K562 (cell line): ENCODE results near the gene INPP5D. TPM values are rescaled to one million over a fixed set of nuclear protein-coding genes. Genes with fewer than 3 reads are reported as not detected.
"Not testable (repeated sequence)": the region's sequence is repeated elsewhere in the genome, so short reads cannot be mapped to it uniquely, and the experiment has no call there.

Source experiments
- ATAC-seq: fragments of 200-7000 bp; cut with Tn5 transposase; 3 replicates; pipeline ENCODE4 v1.9.1; 2020; ENCODE audit warnings: moderate library complexity
- BruUV-seq: library from RNA; stranded (reverse); fragments of 400-500 nt; replicated peaks from 2 replicates; lab custom pipeline; 2021; lab: Mats Ljungman, UMichigan
- CTCF ChIA-PET: fragments of 300-600 bp; formaldehyde crosslinking; extraction: SDS; loops from one replicate; lab custom pipeline; 2021; ENCODE audit warnings: low intra/inter-chr PET ratio; lab: Yijun Ruan, JAX
- POLR2A ChIA-PET: fragments of 300-600, 350-650 bp; sonication (Branson Sonifier 250); formaldehyde crosslinking; extraction: SDS; loops from one replicate; lab custom pipeline; 2021; ENCODE audit warnings: antibody characterized with exemption, inconsistent platforms; lab: Yijun Ruan, JAX
- DNase-seq, 4 experiments: peaks; one replicate each; pipeline versions ENCODE4 v3.0.0 to v3.0.0-alpha.2; 2011 to 2018; ENCODE audit warnings: low spot score in 3 of 4, mixed read lengths in 3 of 4; ENCODE audit errors: extremely low read depth in 1 of 4
- FAIRE-seq: peaks from 2 replicates; lab custom pipeline; 2011; peaks lifted over from hg19 to GRCh38; lab: Jason Lieb, UNC
- H2AFZ ChIP-seq: 2 replicates; pipeline ENCODE4 v1.6.0; 2011; ENCODE audit warnings: low read depth, low read length, control low read depth, inconsistent platforms
- H3K27ac ChIP-seq: fragments of 200-600 bp; 3 replicates; pipeline ENCODE4 v1.8.0; 2011; ENCODE audit warnings: low read depth, mild to moderate bottlenecking, control low read depth, inconsistent platforms, low read length, moderate library complexity, mixed read lengths; ENCODE audit errors: extremely low read depth
- H3K27me3 ChIP-seq, 2 experiments: fragments of 300-600 bp in 1 of 2; 2 replicates in 1 of 2; 3 replicates in 1 of 2; pipeline versions ENCODE4 v1.6.0 to v1.8.0; 2011; ENCODE audit warnings: inconsistent platforms in 2 of 2, low read length in 2 of 2, mild to moderate bottlenecking in 1 of 2, mixed read lengths in 1 of 2, moderate library complexity in 1 of 2; ENCODE audit not compliant: control insufficient read depth in 2 of 2, insufficient read depth in 2 of 2
- H3K36me3 ChIP-seq: fragments of 300-600 bp; 3 replicates; pipeline ENCODE4 v1.8.0; 2011; ENCODE audit warnings: mild to moderate bottlenecking, low read length, inconsistent platforms; ENCODE audit not compliant: control insufficient read depth, insufficient read depth
- H3K4me1 ChIP-seq, 2 experiments: fragments of 200-600 bp in 1 of 2; replicated peaks in 1 of 2; 2 replicates in 1 of 2; 3 replicates in 1 of 2; pipeline versions ENCODE4 v1.5.1 to v1.8.0; 2011; ENCODE audit warnings: inconsistent platforms in 2 of 2, low read length in 2 of 2, mild to moderate bottlenecking in 1 of 2, mixed read lengths in 1 of 2, moderate library complexity in 1 of 2; ENCODE audit not compliant: control insufficient read depth in 2 of 2, insufficient read depth in 2 of 2
- H3K4me2 ChIP-seq: 2 replicates; pipeline ENCODE4 v1.6.1; 2011; ENCODE audit warnings: low read length, control low read depth, inconsistent platforms, mixed read lengths; ENCODE audit not compliant: insufficient read depth
- H3K4me3 ChIP-seq: fragments of 200-600 bp; sonication (generic), shearing (Covaris generic); 2 replicates; pipeline ENCODE4 v1.5.1; 2016; ENCODE audit warnings: control low read depth, inconsistent platforms
- H3K79me2 ChIP-seq: fragments of 200-600 bp; 3 replicates; pipeline ENCODE4 v1.8.0; 2011; ENCODE audit warnings: low read length, inconsistent platforms; ENCODE audit not compliant: control insufficient read depth, insufficient read depth
- H3K9ac ChIP-seq, 2 experiments: 2 replicates each; pipeline versions ENCODE4 v1.6.0 to v1.6.1; 2011; ENCODE audit warnings: low read depth in 2 of 2, low read length in 2 of 2, control low read depth in 1 of 2, inconsistent platforms in 1 of 2, mild to moderate bottlenecking in 1 of 2, mixed read lengths in 1 of 2; ENCODE audit not compliant: insufficient read depth in 1 of 2
- H3K9me1 ChIP-seq: one replicate; pipeline ENCODE4 v1.6.0; 2011; ENCODE audit warnings: inconsistent platforms, mild to moderate bottlenecking, low read length, moderate library complexity; ENCODE audit not compliant: control insufficient read depth, insufficient read depth
- H3K9me3 ChIP-seq: replicated peaks from 2 replicates; pipeline ENCODE4 v1.5.1; 2011; ENCODE audit warnings: low read depth, low read length, inconsistent platforms; ENCODE audit not compliant: control insufficient read depth, insufficient read depth
- H4K20me1 ChIP-seq: replicated peaks from 2 replicates; pipeline ENCODE4 v1.6.1; 2011; ENCODE audit warnings: low read length, inconsistent platforms, mixed read lengths; ENCODE audit not compliant: control insufficient read depth, insufficient read depth
- ARHGAP35 ChIP-seq: fragments of 450-650 bp; IDR thresholded peaks from 2 replicates; pipeline ENCODE4 v1.6.1; 2018; ENCODE audit not compliant: partially characterized antibody
- HDAC2 ChIP-seq: fragments of 450-650 bp; IDR thresholded peaks from 2 replicates; pipeline ENCODE4 v1.6.1; 2016; ENCODE audit warnings: mild to moderate bottlenecking
- KDM1A ChIP-seq, 2 experiments: fragments of 450-650 bp; IDR thresholded peaks; 2 replicates each; pipeline ENCODE4 v1.6.1; 2016; ENCODE audit warnings: mild to moderate bottlenecking in 2 of 2
- MITF ChIP-seq: IDR thresholded peaks from 2 replicates; pipeline ENCODE4 v1.6.1; 2014; ENCODE audit warnings: antibody characterized with exemption
- RBM22 ChIP-seq: fragments of 200-400 bp; formaldehyde crosslinking; IDR thresholded peaks from 2 replicates; pipeline ENCODE4 v1.6.1; 2018; ENCODE audit warnings: low read length, low read depth; ENCODE audit not compliant: poor library complexity, severe bottlenecking
- RBM25 ChIP-seq: fragments of 200-400 bp; formaldehyde crosslinking; IDR thresholded peaks from 2 replicates; pipeline ENCODE4 v1.6.1; 2018; ENCODE audit warnings: low read length, low read depth, moderate library complexity; ENCODE audit not compliant: severe bottlenecking
- SMARCB1 ChIP-seq: IDR thresholded peaks from 2 replicates; pipeline ENCODE4 v1.6.1; 2011; ENCODE audit warnings: improper control_type of control experiment, low read depth; ENCODE audit not compliant: insufficient read length
- ZNF146 ChIP-seq: IDR thresholded peaks from one replicate; pipeline ENCODE4 v1.6.1; 2018; ENCODE audit warnings: missing compliant biosample characterization; ENCODE audit not compliant: unreplicated experiment
- ZNF551 ChIP-seq: fragments of 250-450 bp; sonication (Bioruptor Pico); IDR thresholded peaks from 2 replicates; pipeline ENCODE4 v1.5.0; 2021; ENCODE audit warnings: mild to moderate bottlenecking, moderate library complexity
- WGBS: fragments of 100-300 bp; shearing (Covaris generic); methylation state at CpG from one replicate; pipeline ENCODE4 v1.1.6; 2016; ENCODE audit warnings: low coverage, mixed read lengths; ENCODE audit not compliant: insufficient coverage; ENCODE audit errors: missing lambda C conversion rate; 5-methylcytosine and 5-hydroxymethylcytosine counted together
- in situ Hi-C: fragments of 300-500 bp; cut with MboI; formaldehyde crosslinking; loops from 4 replicates; pipeline ENCODE4 v1.15.0; 2018; ENCODE audit warnings: inconsistent platforms, mixed read lengths
- intact Hi-C: fragments of 100-400 bp; cut with micrococcal nuclease; formaldehyde crosslinking; loops from 2 replicates; pipeline ENCODE4 v1.14.2; 2022
- polyA plus RNA-seq, 8 experiments: library from polyadenylated mRNA; depleted of rRNA in 4 of 8; stranded (reverse) in 5 of 8; unstranded in 3 of 8; fragments of >200 nt; fragmentation: Nextera tagmentation in 2 of 8; fragmentation: Illumina TruSeq in 1 of 8; extraction: Ambion mirVana in 2 of 8; extraction: Trizol in 1 of 8; gene quantifications; 2 replicates each; pipeline versions ENCODE4 v1.2.1 to v1.2.3, GENCODE V29; 2011 to 2014; ENCODE audit warnings: inconsistent platforms in 1 of 8, missing spikeins in 1 of 8
- total RNA-seq, 7 experiments: library from RNA; depleted of rRNA in 6 of 7; stranded (reverse); fragments of >200 nt in 6 of 7; fragmentation: Illumina TruSeq in 2 of 7; extraction: Trizol in 2 of 7; gene quantifications; 2 replicates each; pipeline versions ENCODE4 v1.2.1 to v1.2.3, GENCODE V29; 2011 to 2021; ENCODE audit warnings: low replicate concordance in 1 of 7
- TF ChIP-seq, protein P1 (sequence below): fragments of 250-450 bp; sonication (Bioruptor Pico); IDR thresholded peaks from 2 replicates; pipeline ENCODE4 v1.4.0; 2020; ENCODE audit warnings: mild to moderate bottlenecking, moderate library complexity

INPP5D gene
- total and polyA plus RNA-seq, 9 of the 15 experiments (the other 6 are each of a cell fraction or from before 2014, with no cell fraction given) = 0.55 to 6.2 (median 2.2) TPM

- no peak for TF ChIP-seq SMARCB1
- no peak for TF ChIP-seq RBM22
- TF ChIP-seq ZNF551 (CRISPR knock-in tag) = no peak
- TF ChIP-seq, protein P1, sequence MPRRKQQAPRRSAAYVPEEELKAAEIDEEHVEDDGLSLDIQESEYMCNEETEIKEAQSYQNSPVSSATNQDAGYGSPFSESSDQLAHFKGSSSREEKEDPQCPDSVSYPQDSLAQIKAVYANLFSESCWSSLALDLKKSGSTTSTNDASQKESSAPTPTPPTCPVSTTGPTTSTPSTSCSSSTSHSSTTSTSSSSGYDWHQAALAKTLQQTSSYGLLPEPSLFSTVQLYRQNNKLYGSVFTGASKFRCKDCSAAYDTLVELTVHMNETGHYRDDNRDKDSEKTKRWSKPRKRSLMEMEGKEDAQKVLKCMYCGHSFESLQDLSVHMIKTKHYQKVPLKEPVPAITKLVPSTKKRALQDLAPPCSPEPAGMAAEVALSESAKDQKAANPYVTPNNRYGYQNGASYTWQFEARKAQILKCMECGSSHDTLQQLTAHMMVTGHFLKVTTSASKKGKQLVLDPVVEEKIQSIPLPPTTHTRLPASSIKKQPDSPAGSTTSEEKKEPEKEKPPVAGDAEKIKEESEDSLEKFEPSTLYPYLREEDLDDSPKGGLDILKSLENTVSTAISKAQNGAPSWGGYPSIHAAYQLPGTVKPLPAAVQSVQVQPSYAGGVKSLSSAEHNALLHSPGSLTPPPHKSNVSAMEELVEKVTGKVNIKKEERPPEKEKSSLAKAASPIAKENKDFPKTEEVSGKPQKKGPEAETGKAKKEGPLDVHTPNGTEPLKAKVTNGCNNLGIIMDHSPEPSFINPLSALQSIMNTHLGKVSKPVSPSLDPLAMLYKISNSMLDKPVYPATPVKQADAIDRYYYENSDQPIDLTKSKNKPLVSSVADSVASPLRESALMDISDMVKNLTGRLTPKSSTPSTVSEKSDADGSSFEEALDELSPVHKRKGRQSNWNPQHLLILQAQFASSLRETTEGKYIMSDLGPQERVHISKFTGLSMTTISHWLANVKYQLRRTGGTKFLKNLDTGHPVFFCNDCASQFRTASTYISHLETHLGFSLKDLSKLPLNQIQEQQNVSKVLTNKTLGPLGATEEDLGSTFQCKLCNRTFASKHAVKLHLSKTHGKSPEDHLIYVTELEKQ (CRISPR knock-in tag) = no peak
- TF ChIP-seq HDAC2 = no peak
- no peak for TF ChIP-seq MITF
- no peak for TF ChIP-seq ARHGAP35
These were observed 62.4 kb downstream of the INPP5D start (continued) for GRCh38 chr2:233122541-233122940.

- CTCF ChIA-PET = not testable (repeated sequence)
- peak; percentile 89 for TF ChIP-seq ZNF146 (CRISPR knock-in tag)
- peak; percentile 70 for TF ChIP-seq RBM25
- peak in 1 of 2 experiments; percentile 33; a peak in 2 of 4 replicates for TF ChIP-seq KDM1A (IDR thresholded peaks at IDR 0.05)
- TF ChIP-seq, all 486 proteins: peak for 3; not testable (repeated sequence) for 483
- POLR2A ChIA-PET = not testable (repeated sequence)
These were observed 63.4 kb downstream of the INPP5D start for GRCh38 chr2:233123576-233123975.

More at GRCh38 chr2:233123576-233123975, 63.4 kb downstream of the INPP5D start:
- H3K27me3 ChIP-seq, H4K20me1 ChIP-seq, BruUV-seq, DNase-seq, H3K4me2 ChIP-seq, in situ Hi-C loops, H3K79me2 ChIP-seq, H3K9me3 ChIP-seq, H3K36me3 ChIP-seq, ATAC-seq, H3K27ac ChIP-seq, intact Hi-C loops, FAIRE-seq, H2AFZ ChIP-seq, H3K9me1 ChIP-seq, H3K4me3 ChIP-seq, H3K9ac ChIP-seq: not testable (repeated sequence)
- WGBS = 0% methylated on average over 2 of the region's 2 CpGs
- H3K4me1 ChIP-seq = peaks cover 0 to 10% of the 10 kb centered on the region in 2 experiments; a peak in 2 of 5 replicates
